Measurements from ENCODE around the gene RUSC1.
"Not testable (repeated sequence)": the region's sequence is repeated elsewhere in the genome, so short reads cannot be mapped to it uniquely, and the experiment has no call there.

Gene RUSC1

GRCh38 chr1:155285063-155285462, 35.6 kb upstream of the RUSC1 start:
- CTCF ChIA-PET, result interaction anchor here (0.9 to 1.6 kb wide), 2 partner anchors 8 to 34 kb away, joined by 4 read pairs; partner anchors contain the start of gene HCN3

DNA sequence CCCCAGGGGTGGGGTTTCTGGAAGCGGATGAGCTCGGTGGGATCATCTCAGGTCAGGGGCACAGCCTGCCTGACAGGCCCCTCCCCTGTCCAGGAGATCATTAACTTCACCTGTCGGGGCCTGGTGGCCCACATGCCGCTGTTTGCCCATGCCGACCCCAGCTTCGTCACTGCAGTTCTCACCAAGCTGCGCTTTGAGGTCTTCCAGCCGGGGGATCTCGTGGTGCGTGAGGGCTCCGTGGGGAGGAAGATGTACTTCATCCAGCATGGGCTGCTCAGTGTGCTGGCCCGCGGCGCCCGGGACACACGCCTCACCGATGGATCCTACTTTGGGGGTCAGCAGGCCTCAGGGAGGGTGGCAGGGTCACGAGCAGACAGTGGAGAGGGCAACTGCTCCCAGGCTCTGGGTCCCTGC, 35.1 kb upstream of the RUSC1 start:
- DNase-seq (ENCODE audit: low read depth, low spot score), result no peak
- H3K4me3 ChIP-seq (ENCODE audit: low read depth, low read length), result no peak overlapping the region
- TF ChIP-seq, protein P1, sequence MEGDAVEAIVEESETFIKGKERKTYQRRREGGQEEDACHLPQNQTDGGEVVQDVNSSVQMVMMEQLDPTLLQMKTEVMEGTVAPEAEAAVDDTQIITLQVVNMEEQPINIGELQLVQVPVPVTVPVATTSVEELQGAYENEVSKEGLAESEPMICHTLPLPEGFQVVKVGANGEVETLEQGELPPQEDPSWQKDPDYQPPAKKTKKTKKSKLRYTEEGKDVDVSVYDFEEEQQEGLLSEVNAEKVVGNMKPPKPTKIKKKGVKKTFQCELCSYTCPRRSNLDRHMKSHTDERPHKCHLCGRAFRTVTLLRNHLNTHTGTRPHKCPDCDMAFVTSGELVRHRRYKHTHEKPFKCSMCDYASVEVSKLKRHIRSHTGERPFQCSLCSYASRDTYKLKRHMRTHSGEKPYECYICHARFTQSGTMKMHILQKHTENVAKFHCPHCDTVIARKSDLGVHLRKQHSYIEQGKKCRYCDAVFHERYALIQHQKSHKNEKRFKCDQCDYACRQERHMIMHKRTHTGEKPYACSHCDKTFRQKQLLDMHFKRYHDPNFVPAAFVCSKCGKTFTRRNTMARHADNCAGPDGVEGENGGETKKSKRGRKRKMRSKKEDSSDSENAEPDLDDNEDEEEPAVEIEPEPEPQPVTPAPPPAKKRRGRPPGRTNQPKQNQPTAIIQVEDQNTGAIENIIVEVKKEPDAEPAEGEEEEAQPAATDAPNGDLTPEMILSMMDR (IDR thresholded peaks at IDR 0.05; ENCODE audit: insufficient read depth, low read length, missing control alignments), result no peak
- ChIA-PET POLR2A (no interaction called here), CTCF (interaction anchor here (0.9 to 1.6 kb wide), 3 partner anchors 9 to 35 kb away, joined by 3 to 4 read pairs (median 4); partner anchors contain the start of gene HCN3)

More at GRCh38 chr1:155285063-155285462, 35.6 kb upstream of the RUSC1 start:
- TF ChIP-seq, protein P1 (IDR thresholded peaks at IDR 0.05; ENCODE audit: insufficient read depth, low read length, missing control alignments), result no peak
- POLR2A ChIA-PET, result no interaction called here
- no peak overlapping the region for H3K4me3 ChIP-seq (ENCODE audit: low read depth, low read length)
- no peak for DNase-seq (ENCODE audit: low read depth, low spot score)

DNA sequence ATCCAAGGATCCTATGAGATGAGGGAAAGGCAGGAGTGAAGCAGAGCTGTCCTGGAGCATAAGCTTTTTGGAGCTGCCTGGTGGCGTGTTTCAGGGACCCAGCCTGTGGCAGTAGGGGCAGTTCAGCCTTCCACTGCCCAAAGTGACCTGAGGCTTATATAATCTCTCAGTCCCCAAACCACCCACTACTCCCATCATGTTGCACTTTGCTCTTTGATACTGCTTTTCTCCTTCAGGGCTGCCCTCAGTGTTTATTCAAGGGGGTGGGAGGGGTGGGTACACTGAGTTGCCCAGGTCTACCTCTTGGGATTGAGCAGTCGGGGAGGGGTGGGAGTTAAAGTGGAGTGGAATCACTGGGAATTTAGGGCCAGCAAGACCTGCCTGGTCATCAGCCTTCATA, 34.1 kb upstream of the RUSC1 start:
- CTCF ChIA-PET, result interaction anchor here (1.5 to 1.6 kb wide), 2 partner anchors 10 to 21 kb away, joined by 3 to 4 read pairs; partner anchors contain the start of gene HCN3
- POLR2A ChIA-PET, result no interaction called here
- TF ChIP-seq, protein P1 (IDR thresholded peaks at IDR 0.05; ENCODE audit: insufficient read depth, low read length, missing control alignments), result no peak
- no peak for DNase-seq (ENCODE audit: low read depth, low spot score)
- H3K4me3 ChIP-seq (ENCODE audit: low read depth, low read length), result no peak overlapping the region

DNA sequence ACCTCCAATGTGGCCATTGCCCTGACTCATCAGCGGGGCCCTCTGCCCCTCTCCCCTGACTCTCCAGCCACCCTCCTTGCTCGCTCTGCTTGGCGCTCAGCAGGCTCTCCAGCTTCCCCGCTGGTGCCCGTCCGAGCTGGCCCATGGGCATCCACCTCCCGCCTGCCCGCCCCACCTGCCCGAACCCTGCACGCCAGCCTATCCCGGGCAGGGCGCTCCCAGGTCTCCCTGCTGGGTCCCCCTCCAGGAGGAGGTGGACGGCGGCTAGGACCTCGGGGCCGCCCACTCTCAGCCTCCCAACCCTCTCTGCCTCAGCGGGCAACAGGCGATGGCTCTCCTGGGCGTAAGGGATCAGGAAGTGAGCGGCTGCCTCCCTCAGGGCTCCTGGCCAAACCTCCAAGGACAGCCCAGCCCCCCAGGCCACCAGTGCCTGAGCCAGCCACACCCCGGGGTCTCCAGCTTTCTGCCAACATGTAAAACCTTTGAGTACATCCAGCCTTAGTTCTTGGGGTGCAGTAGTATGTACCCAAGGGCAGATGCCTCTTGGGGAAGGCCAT, 32.6 kb upstream of the RUSC1 start:
- TF ChIP-seq, protein P1 (IDR thresholded peaks at IDR 0.05; ENCODE audit: insufficient read depth, low read length, missing control alignments), result no peak
- H3K4me3 ChIP-seq (ENCODE audit: low read depth, low read length), result no peak overlapping the region
- POLR2A ChIA-PET, result no interaction called here
- CTCF ChIA-PET, result no interaction called here
- DNase-seq (ENCODE audit: low read depth, low spot score), result no peak

GRCh38 chr1:155291006-155291405, 29.7 kb upstream of the RUSC1 start:
- DNase-seq (ENCODE audit: low read depth, low spot score); H3K4me3 ChIP-seq (ENCODE audit: low read depth, low read length); POLR2A ChIA-PET: not testable (repeated sequence)
- CTCF ChIA-PET, result interaction anchor here (3.3 kb wide), 1 partner anchor 12 kb away, joined by 14 read pairs; no protein-coding TSS in a partner anchor

DNA sequence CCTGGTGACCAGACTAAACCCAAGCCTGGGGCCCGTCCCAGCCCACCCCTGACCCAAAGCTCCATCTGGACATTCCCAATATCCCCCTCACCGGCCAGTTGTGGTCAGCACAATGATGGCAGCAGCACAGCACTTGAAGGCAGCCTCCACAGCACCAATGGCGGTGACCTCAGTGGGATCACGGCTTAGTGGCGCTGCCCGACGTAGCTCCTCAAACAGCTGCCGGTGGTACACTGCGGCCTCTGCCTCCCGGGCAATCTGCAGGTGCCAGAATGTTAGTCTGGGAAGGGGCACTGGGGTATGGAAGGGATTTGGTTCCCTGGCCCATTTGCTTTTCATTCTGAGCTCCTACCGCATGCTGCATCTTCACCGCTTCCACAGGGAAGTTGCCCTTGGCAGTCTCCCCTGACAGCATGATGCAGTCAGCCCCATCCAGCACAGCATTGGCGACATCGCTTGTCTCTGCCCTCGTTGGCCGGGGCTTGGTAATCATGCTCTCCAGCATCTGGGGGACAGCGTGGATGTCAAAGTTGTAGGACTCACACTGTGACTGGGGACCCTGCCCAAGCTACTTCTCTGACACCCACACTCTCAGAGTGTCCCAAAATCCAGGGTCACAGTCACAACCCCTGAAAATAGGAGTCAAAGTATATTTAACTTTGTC, 27.5 kb upstream of the RUSC1 start:
- CTCF ChIA-PET, result interaction anchor here (1.1 to 3.3 kb wide), 5 partner anchors 10 to 42 kb away, joined by 3 to 14 read pairs (median 4); no protein-coding TSS in a partner anchor
- no peak overlapping the region for H3K4me3 ChIP-seq (ENCODE audit: low read depth, low read length)
- DNase-seq (ENCODE audit: low read depth, low spot score), result no peak
- POLR2A ChIA-PET, result no interaction called here
- TF ChIP-seq, protein P1 (IDR thresholded peaks at IDR 0.05; ENCODE audit: insufficient read depth, low read length, missing control alignments), result no peak

Data from AG04449 (cell line).